Activated B cell treated with CpG ODN at 0.5 μM for 24 hours (primary cell): ENCODE data around the gene XPO5. TPM values are rescaled to one million over a fixed set of nuclear protein-coding genes. Genes with fewer than 3 reads are reported as not detected.
A peak's percentile ranks its signal among the peaks of the same experiment; 100 is the strongest.
"Not testable (repeated sequence)": the region's sequence is repeated elsewhere in the genome, so short reads cannot be mapped to it uniquely, and the experiment has no call there.

Source experiments
- ATAC-seq: fragments of 200-7000 bp; cut with Tn5 transposase; one replicate; pipeline ENCODE4 v1.10.0; 2021; ENCODE audit warnings: low read depth, mild to moderate bottlenecking, moderate library complexity
- CTCF ChIA-PET: fragments of 350-600 bp; sonication (Branson Sonifier 250); formaldehyde crosslinking; loops from one replicate; lab custom pipeline; 2021; ENCODE audit warnings: antibody characterized with exemption; lab: Charles Lee
- POLR2A ChIA-PET: fragments of 350-600 bp; sonication (Branson Sonifier 250); formaldehyde crosslinking; loops from one replicate; lab custom pipeline; 2021; ENCODE audit warnings: antibody characterized with exemption; lab: Charles Lee
- DNase-seq: peaks from one replicate; pipeline ENCODE4 v3.0.0; 2022
- H3K27ac Mint-ChIP-seq: one replicate; pipeline ENCODE4 v1.8.0; 2020; ENCODE audit warnings: mixed read lengths
- H3K27me3 Mint-ChIP-seq: one replicate; pipeline ENCODE4 v1.8.0; 2021; ENCODE audit warnings: mixed read lengths
- H3K36me3 Mint-ChIP-seq: one replicate; pipeline ENCODE4 v1.8.0; 2021; ENCODE audit warnings: low read depth, mixed read lengths
- H3K4me1 Mint-ChIP-seq: one replicate; pipeline ENCODE4 v1.8.0; 2021; ENCODE audit warnings: mixed read lengths
- H3K4me3 Mint-ChIP-seq: one replicate; pipeline ENCODE4 v1.8.0; 2020; ENCODE audit warnings: mild to moderate bottlenecking, mixed read lengths
- H3K9me3 Mint-ChIP-seq: one replicate; pipeline ENCODE4 v1.8.0; 2020; ENCODE audit warnings: mixed read lengths
- CTCF ChIP-seq: fragments of 200-600 bp; IDR thresholded peaks from one replicate; pipeline ENCODE4 v1.8.0; 2022; ENCODE audit warnings: antibody characterized with exemption, mild to moderate bottlenecking
- intact Hi-C: fragments of 100-400 bp; cut with micrococcal nuclease; formaldehyde crosslinking; loops from one replicate; pipeline ENCODE4 v1.15.1; 2024
- total RNA-seq: library from RNA; stranded (reverse); gene quantifications from 2 replicates; pipeline ENCODE4 v1.2.3, GENCODE V29; 2022

The XPO5 gene
- total RNA-seq, 1 donor from 2014 or later = 59.4 TPM

- ATAC-seq = peak; percentile 28
- no peaks in the 10 kb centered on the region for H3K27me3 Mint-ChIP-seq
- no peaks in the 10 kb centered on the region for H3K9me3 Mint-ChIP-seq
- H3K36me3 Mint-ChIP-seq = peaks cover 78% of the 10 kb centered on the region
- no peak for TF ChIP-seq CTCF
- no peak overlapping the region for H3K4me3 Mint-ChIP-seq
- intact Hi-C loops = no loop called here
- H3K4me1 Mint-ChIP-seq = peaks cover 2% of the 10 kb centered on the region
- no peak for DNase-seq
- POLR2A ChIA-PET = no interaction called here
- CTCF ChIA-PET = no interaction called here
- peak overlapping the region; percentile 57 for H3K27ac Mint-ChIP-seq
Observed at GRCh38 chr6:43547222-43547621, 28.6 kb downstream of the XPO5 start.

- no peaks in the 10 kb centered on the region for H3K27me3 Mint-ChIP-seq
- CTCF ChIA-PET = no interaction called here
- no peak for DNase-seq
- no peak overlapping the region for H3K27ac Mint-ChIP-seq
- no peak overlapping the region for H3K4me3 Mint-ChIP-seq
- H3K9me3 Mint-ChIP-seq = no peaks in the 10 kb centered on the region
- POLR2A ChIA-PET = no interaction called here
- H3K36me3 Mint-ChIP-seq = peaks cover 66% of the 10 kb centered on the region
- peaks cover 8% of the 10 kb centered on the region for H3K4me1 Mint-ChIP-seq
- no peak for TF ChIP-seq CTCF
- intact Hi-C loops = no loop called here
- ATAC-seq = no peak
Observed at GRCh38 chr6:43544461-43544860, 31.4 kb downstream of the XPO5 start.

- CTCF ChIA-PET = no interaction called here
- Mint-ChIP-seq H3K36me3 (peaks cover 61% of the 10 kb centered on the region), H3K4me1 (peaks cover 8% of the 10 kb centered on the region), H3K27ac (peak overlapping the region; percentile 35), H3K27me3 (no peaks in the 10 kb centered on the region), H3K4me3 (no peak overlapping the region), H3K9me3 (no peaks in the 10 kb centered on the region)
- TF ChIP-seq CTCF = no peak
- POLR2A ChIA-PET = no interaction called here
- intact Hi-C loops = no loop called here
- ATAC-seq (no peak), DNase-seq (no peak)
Observed at GRCh38 chr6:43541774-43542471, 33.9 kb downstream of the XPO5 start.

GRCh38 chr6:43540507-43540906 lies 35.3 kb downstream of the XPO5 start:
- Mint-ChIP-seq H3K4me3 (no peak overlapping the region), H3K27me3 (no peaks in the 10 kb centered on the region), H3K27ac (no peak overlapping the region), H3K9me3 (no peaks in the 10 kb centered on the region), H3K4me1 (peaks cover 8% of the 10 kb centered on the region), H3K36me3 (peaks cover 50% of the 10 kb centered on the region)
- TF ChIP-seq CTCF = no peak
- ChIA-PET CTCF (no interaction called here), POLR2A (interaction anchor here (0.6 to 0.7 kb wide), 3 partner anchors 14 to 660 kb away, joined by 3 read pairs; no protein-coding TSS in a partner anchor)
- ATAC-seq = no peak
- DNase-seq = no peak
- intact Hi-C loops = no loop called here

- H3K36me3 Mint-ChIP-seq = peaks cover 45% of the 10 kb centered on the region
- POLR2A ChIA-PET, ATAC-seq: not testable (repeated sequence)
Observed at GRCh38 chr6:43539409-43539808, 36.4 kb downstream of the XPO5 start.

GRCh38 chr6:43538986-43539385 lies 36.9 kb downstream of the XPO5 start:
- ATAC-seq, intact Hi-C loops, POLR2A ChIA-PET, H3K4me1 Mint-ChIP-seq, H3K9me3 Mint-ChIP-seq, H3K4me3 Mint-ChIP-seq, H3K27me3 Mint-ChIP-seq, DNase-seq, H3K27ac Mint-ChIP-seq, CTCF ChIA-PET: not testable (repeated sequence)
- peaks cover 44% of the 10 kb centered on the region for H3K36me3 Mint-ChIP-seq

More at GRCh38 chr6:43539409-43539808, 36.4 kb downstream of the XPO5 start:
- CTCF ChIA-PET, intact Hi-C loops, DNase-seq, H3K9me3 Mint-ChIP-seq, H3K27me3 Mint-ChIP-seq, H3K4me3 Mint-ChIP-seq, H3K4me1 Mint-ChIP-seq, H3K27ac Mint-ChIP-seq: not testable (repeated sequence)
